ENCODE measurements around the gene TMEM170B.

The TMEM170B gene

GRCh38 chr6:11601776-11602605 lies 64.4 kb downstream of the TMEM170B start:
- H3K36me3 ChIP-seq (ENCODE audit: insufficient read depth, low read length): no peaks in the 10 kb centered on the region
- H3K4me3 ChIP-seq (ENCODE audit: low read length): no peak overlapping the region
- H3K27me3 ChIP-seq (ENCODE audit: insufficient read depth, low read length): no peaks in the 10 kb centered on the region
- no peaks in the 10 kb centered on the region for H3K9me3 ChIP-seq (ENCODE audit: low read length)
- peaks cover 18% of the 10 kb centered on the region for H3K4me1 ChIP-seq (ENCODE audit: insufficient read depth, low read length)
- H2AFZ ChIP-seq (ENCODE audit: low read depth, low read length): no peak overlapping the region

DNA sequence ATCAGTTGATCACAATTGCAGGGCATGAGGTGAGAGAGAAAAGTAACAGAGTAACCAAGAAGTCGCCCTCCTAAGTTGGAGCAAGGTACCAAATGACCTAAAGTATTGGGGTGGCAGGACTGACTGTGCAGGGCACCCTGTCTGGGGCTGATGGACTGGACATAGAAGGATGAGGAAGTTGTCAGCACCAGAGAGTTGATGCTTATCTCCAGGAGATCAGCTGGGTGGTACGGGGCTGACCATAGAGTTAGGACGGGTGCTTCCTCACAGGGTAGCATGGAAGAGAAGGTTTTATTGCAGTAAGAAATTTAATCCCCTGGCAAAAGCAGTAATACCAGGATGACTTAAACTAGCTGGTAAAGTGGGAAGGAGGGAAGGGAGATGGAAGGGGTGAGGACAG lies 66.7 kb downstream of the TMEM170B start:
- Histone ChIP-seq H3K27me3 (ENCODE audit: insufficient read depth, low read length) (no peaks in the 10 kb centered on the region), H3K4me3 (ENCODE audit: low read length) (no peak overlapping the region), H3K36me3 (ENCODE audit: insufficient read depth, low read length) (no peaks in the 10 kb centered on the region), H3K4me1 (ENCODE audit: insufficient read depth, low read length) (peaks cover 21% of the 10 kb centered on the region), H3K9me3 (ENCODE audit: low read length) (no peaks in the 10 kb centered on the region), H2AFZ (ENCODE audit: low read depth, low read length) (no peak overlapping the region)

GRCh38 chr6:11604836-11605506 lies 67.4 kb downstream of the TMEM170B start:
- Histone ChIP-seq H3K4me1 (ENCODE audit: insufficient read depth, low read length) (peaks cover 28% of the 10 kb centered on the region), H2AFZ (ENCODE audit: low read depth, low read length) (no peak overlapping the region), H3K9me3 (ENCODE audit: low read length) (no peaks in the 10 kb centered on the region), H3K36me3 (ENCODE audit: insufficient read depth, low read length) (no peaks in the 10 kb centered on the region), H3K27me3 (ENCODE audit: insufficient read depth, low read length) (no peaks in the 10 kb centered on the region), H3K4me3 (ENCODE audit: low read length) (peak overlapping the region; percentile 23)

GRCh38 chr6:11605507-11605905 lies 68.0 kb downstream of the TMEM170B start:
- H3K4me1 ChIP-seq (ENCODE audit: insufficient read depth, low read length): peaks cover 28% of the 10 kb centered on the region

GRCh38 chr6:11606332-11606731 lies 68.8 kb downstream of the TMEM170B start:
- H3K4me1 ChIP-seq (ENCODE audit: insufficient read depth, low read length): peaks cover 28% of the 10 kb centered on the region
- no peak overlapping the region for H3K4me3 ChIP-seq (ENCODE audit: low read length)
- no peak overlapping the region for H2AFZ ChIP-seq (ENCODE audit: low read depth, low read length)
- no peaks in the 10 kb centered on the region for H3K9me3 ChIP-seq (ENCODE audit: low read length)
- H3K27me3 ChIP-seq (ENCODE audit: insufficient read depth, low read length): no peaks in the 10 kb centered on the region
- no peaks in the 10 kb centered on the region for H3K36me3 ChIP-seq (ENCODE audit: insufficient read depth, low read length)

More at GRCh38 chr6:11605507-11605905, 68.0 kb downstream of the TMEM170B start:
- Histone ChIP-seq H3K27me3 (ENCODE audit: insufficient read depth, low read length) (no peaks in the 10 kb centered on the region), H3K4me3 (ENCODE audit: low read length) (peak overlapping the region; percentile 23), H3K36me3 (ENCODE audit: insufficient read depth, low read length) (no peaks in the 10 kb centered on the region), H3K9me3 (ENCODE audit: low read length) (no peaks in the 10 kb centered on the region), H2AFZ (ENCODE audit: low read depth, low read length) (peak overlapping the region; percentile 76)

GRCh38 chr6:11607383-11607782 lies 69.8 kb downstream of the TMEM170B start:
- no peak overlapping the region for H2AFZ ChIP-seq (ENCODE audit: low read depth, low read length)
- H3K36me3 ChIP-seq (ENCODE audit: insufficient read depth, low read length): no peaks in the 10 kb centered on the region
- peaks cover 28% of the 10 kb centered on the region for H3K4me1 ChIP-seq (ENCODE audit: insufficient read depth, low read length)
- H3K9me3 ChIP-seq (ENCODE audit: low read length): no peaks in the 10 kb centered on the region
- no peaks in the 10 kb centered on the region for H3K27me3 ChIP-seq (ENCODE audit: insufficient read depth, low read length)
- no peak overlapping the region for H3K4me3 ChIP-seq (ENCODE audit: low read length)

DNA sequence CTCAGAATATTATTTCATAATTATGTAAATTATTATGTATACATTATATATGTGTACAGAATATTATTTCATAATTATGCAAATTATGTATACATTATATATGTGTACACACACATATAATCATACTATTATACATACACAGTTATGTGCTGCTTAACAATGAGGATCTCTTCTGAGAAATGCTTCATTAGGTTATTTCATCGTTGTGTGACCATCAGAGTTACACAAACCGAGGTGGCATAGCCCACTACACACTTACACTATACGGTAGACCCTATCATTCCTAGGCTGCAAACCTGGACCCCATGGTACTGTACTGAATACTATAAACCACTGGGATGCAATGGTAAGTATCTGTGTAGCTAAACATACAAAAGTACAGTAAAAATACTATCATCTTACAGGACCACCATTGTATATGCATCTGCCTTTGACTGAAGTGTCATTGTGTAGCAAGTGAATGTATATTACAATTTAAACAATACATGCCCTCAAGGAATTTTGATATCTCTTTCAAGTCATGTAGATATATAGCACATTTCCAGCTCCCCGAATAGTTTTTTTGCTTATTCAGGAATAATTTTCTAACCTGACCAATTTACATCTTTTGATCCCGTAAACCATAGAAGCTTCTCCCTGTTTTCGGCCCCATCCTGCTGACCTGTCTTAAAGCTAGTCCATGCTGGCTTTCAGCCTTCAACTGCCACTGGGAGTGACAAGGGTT lies 71.2 kb downstream of the TMEM170B start:
- H3K4me1 ChIP-seq (ENCODE audit: insufficient read depth, low read length): peaks cover 28% of the 10 kb centered on the region
- no peak overlapping the region for H3K4me3 ChIP-seq (ENCODE audit: low read length)
- H3K9me3 ChIP-seq (ENCODE audit: low read length): no peaks in the 10 kb centered on the region
- H3K27me3 ChIP-seq (ENCODE audit: insufficient read depth, low read length): no peaks in the 10 kb centered on the region
- H2AFZ ChIP-seq (ENCODE audit: low read depth, low read length): peak overlapping the region; percentile 31
- no peaks in the 10 kb centered on the region for H3K36me3 ChIP-seq (ENCODE audit: insufficient read depth, low read length)

DNA sequence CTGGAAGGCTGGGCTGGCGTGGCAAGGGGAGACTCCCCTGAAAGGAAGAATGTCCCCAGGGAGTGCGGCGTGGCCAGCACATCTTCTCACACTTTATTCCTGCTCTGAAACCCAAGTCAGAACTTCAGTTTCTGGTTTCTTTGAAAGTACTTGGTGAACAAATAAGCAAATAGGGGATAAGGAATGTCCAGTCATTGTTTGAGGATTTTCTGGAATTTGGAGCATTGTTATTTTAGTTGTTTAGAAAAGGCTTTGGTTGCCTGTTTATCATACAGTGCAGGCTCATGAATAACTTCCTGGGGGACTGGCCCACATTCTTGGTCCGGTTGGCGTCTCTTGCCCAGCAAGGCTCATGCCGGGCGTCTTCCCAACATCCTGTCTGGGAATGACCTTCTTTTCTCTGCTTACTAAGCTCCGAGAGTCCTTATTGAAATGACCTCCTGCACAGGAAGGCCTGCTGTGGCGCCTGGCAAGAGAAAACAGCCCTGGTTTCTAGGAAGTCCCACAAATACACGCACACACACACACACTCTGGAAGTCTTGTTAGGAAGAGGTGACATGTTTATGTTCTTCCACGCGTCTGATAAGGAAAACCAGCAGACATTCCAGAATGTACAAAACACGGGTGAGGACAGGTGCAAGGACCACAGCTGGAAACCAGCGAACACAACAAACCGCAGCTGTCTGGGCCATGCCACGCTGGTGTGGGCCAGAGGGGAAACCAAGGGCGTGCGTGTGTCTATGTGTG lies 71.9 kb downstream of the TMEM170B start:
- H3K4me1 ChIP-seq (ENCODE audit: insufficient read depth, low read length): peaks cover 28% of the 10 kb centered on the region
- no peaks in the 10 kb centered on the region for H3K9me3 ChIP-seq (ENCODE audit: low read length)
- H2AFZ ChIP-seq (ENCODE audit: low read depth, low read length): peak overlapping the region; percentile 31
- H3K27me3 ChIP-seq (ENCODE audit: insufficient read depth, low read length): no peaks in the 10 kb centered on the region
- no peaks in the 10 kb centered on the region for H3K36me3 ChIP-seq (ENCODE audit: insufficient read depth, low read length)
- no peak overlapping the region for H3K4me3 ChIP-seq (ENCODE audit: low read length)

- Histone ChIP-seq H2AFZ (ENCODE audit: low read depth, low read length) (no peak overlapping the region), H3K36me3 (ENCODE audit: insufficient read depth, low read length) (no peaks in the 10 kb centered on the region), H3K9me3 (ENCODE audit: low read length) (no peaks in the 10 kb centered on the region), H3K4me3 (ENCODE audit: low read length) (no peak overlapping the region), H3K4me1 (ENCODE audit: insufficient read depth, low read length) (peaks cover 9% of the 10 kb centered on the region), H3K27me3 (ENCODE audit: insufficient read depth, low read length) (no peaks in the 10 kb centered on the region)
Measured at GRCh38 chr6:11613336-11613735, 75.8 kb downstream of the TMEM170B start.

GRCh38 chr6:11613858-11614257 lies 76.3 kb downstream of the TMEM170B start:
- no peaks in the 10 kb centered on the region for H3K27me3 ChIP-seq (ENCODE audit: insufficient read depth, low read length)
- H3K9me3 ChIP-seq (ENCODE audit: low read length): no peaks in the 10 kb centered on the region
- peaks cover 9% of the 10 kb centered on the region for H3K4me1 ChIP-seq (ENCODE audit: insufficient read depth, low read length)
- no peaks in the 10 kb centered on the region for H3K36me3 ChIP-seq (ENCODE audit: insufficient read depth, low read length)
- H2AFZ ChIP-seq (ENCODE audit: low read depth, low read length): no peak overlapping the region
- no peak overlapping the region for H3K4me3 ChIP-seq (ENCODE audit: low read length)

- H3K9me3 ChIP-seq (ENCODE audit: low read length): no peaks in the 10 kb centered on the region
- H3K36me3 ChIP-seq (ENCODE audit: insufficient read depth, low read length): no peaks in the 10 kb centered on the region
- no peak overlapping the region for H2AFZ ChIP-seq (ENCODE audit: low read depth, low read length)
- no peaks in the 10 kb centered on the region for H3K27me3 ChIP-seq (ENCODE audit: insufficient read depth, low read length)
- H3K4me3 ChIP-seq (ENCODE audit: low read length): no peak overlapping the region
- H3K4me1 ChIP-seq (ENCODE audit: insufficient read depth, low read length): peaks cover 2% of the 10 kb centered on the region
Measured at GRCh38 chr6:11614534-11615213, 77.1 kb downstream of the TMEM170B start.

GRCh38 chr6:11615214-11615602 lies 77.7 kb downstream of the TMEM170B start:
- H3K9me3 ChIP-seq (ENCODE audit: low read length): no peaks in the 10 kb centered on the region
- no peak overlapping the region for H2AFZ ChIP-seq (ENCODE audit: low read depth, low read length)
- no peaks in the 10 kb centered on the region for H3K4me1 ChIP-seq (ENCODE audit: insufficient read depth, low read length)
- no peaks in the 10 kb centered on the region for H3K36me3 ChIP-seq (ENCODE audit: insufficient read depth, low read length)
- no peaks in the 10 kb centered on the region for H3K27me3 ChIP-seq (ENCODE audit: insufficient read depth, low read length)
- H3K4me3 ChIP-seq (ENCODE audit: low read length): no peak overlapping the region

All from neuron (in vitro differentiated cells).